Measurements from ENCODE around the gene HMGB2. TPM values are rescaled to one million over a fixed set of nuclear protein-coding genes. Genes with fewer than 3 reads are reported as not detected.

The HMGB2 gene
- total RNA-seq, 4 donors from 2014 or later: 27.3 to 83.6 (median 65.3) TPM

DNA sequence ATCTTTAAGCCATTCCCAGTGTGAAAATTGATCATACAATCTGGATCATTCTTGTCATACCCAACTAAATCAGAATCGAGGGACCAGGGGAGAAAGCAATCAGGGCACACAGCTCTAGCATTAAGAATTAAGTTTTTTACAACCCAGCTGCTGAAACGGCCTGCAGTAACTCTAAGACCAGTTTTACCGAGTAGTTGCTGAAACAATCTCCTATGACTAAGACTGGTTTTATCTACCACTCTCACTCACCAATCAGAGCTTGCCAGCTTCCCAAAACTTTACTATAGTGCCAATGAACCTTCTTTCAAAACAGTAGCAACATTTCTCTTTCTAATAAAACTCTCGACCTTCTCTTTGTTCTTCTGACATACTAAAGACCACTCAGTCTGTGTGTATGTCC, 33.8 kb upstream of the HMGB2 start:
- Histone ChIP-seq H3K27ac (peak overlapping the region in 3 of 4 donors; percentile 19 to 96 (median 37)), H3K36me3 (no peaks in the 10 kb centered on the region), H3K4me3 (peak overlapping the region in 2 of 4 donors; percentile 0 to 83), H3K4me1 (peaks cover 3 to 47% (median 15%) of the 10 kb centered on the region in 3 donors), H3K9me3 (no peaks in the 10 kb centered on the region), H3K27me3 (no peaks in the 10 kb centered on the region)
- no peak for TF ChIP-seq POLR2A (IDR thresholded peaks at IDR 0.05)
- TF ChIP-seq, protein P1, sequence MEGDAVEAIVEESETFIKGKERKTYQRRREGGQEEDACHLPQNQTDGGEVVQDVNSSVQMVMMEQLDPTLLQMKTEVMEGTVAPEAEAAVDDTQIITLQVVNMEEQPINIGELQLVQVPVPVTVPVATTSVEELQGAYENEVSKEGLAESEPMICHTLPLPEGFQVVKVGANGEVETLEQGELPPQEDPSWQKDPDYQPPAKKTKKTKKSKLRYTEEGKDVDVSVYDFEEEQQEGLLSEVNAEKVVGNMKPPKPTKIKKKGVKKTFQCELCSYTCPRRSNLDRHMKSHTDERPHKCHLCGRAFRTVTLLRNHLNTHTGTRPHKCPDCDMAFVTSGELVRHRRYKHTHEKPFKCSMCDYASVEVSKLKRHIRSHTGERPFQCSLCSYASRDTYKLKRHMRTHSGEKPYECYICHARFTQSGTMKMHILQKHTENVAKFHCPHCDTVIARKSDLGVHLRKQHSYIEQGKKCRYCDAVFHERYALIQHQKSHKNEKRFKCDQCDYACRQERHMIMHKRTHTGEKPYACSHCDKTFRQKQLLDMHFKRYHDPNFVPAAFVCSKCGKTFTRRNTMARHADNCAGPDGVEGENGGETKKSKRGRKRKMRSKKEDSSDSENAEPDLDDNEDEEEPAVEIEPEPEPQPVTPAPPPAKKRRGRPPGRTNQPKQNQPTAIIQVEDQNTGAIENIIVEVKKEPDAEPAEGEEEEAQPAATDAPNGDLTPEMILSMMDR (IDR thresholded peaks at IDR 0.05): no peak
- intact Hi-C loops (cut with DNase I): loop anchor here (5.0 kb wide), 1 partner anchor 36 kb away; the partner anchor contains the start of gene HMGB2
- DNase-seq: no peak
- WGBS, 2 donors: 31% methylated on average over 4 of the region's 4 CpGs

DNA sequence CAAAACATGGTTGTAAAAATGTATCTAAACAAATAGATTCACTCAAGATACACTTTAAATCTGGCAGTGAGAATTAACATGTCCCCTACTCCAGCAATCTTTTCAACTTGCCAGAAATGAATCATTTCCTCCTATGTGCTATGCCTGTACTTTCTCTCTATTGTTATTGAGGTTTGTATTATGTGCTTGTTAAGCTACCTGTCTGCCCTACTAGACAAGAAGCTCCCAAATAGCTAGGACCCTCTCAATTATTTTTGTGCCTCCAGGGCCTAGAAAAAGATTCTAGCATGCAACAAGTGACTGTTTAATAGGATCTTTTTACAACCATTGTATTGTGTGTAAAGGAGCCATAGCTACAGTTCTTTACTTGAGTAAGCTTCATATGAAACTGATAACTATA, 33.1 kb upstream of the HMGB2 start:
- TF ChIP-seq, protein P1 (IDR thresholded peaks at IDR 0.05): no peak
- TF ChIP-seq POLR2A (IDR thresholded peaks at IDR 0.05): no peak

DNA sequence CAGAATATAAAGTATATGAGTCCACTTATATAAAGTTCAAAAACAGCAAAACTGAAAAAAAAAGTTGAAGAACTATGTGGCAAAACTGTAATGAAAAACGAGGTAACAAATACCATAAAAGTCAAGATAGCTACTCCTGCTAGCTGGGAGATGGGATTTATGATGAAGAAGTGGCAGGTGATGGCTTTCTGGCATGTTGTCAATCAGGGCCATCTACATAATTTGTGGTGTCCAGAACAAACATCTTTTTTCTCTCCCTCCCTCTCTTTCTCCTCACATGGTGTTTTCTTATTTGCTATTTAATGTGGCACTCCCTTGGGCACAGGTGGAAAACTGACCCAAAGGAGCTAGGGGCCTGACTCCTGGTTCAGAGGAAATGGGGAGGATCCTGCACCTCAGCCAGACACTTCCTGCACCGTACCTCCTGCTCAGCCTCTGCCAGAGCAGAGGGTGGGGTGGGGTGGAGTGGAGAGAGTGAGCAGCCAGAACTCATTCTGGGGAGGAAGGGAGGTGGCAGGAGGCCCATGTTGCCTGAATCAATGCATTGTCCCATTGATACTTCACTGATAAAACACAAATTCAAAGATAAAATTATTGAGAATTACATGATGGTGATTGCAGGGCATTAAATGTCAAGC, 31.3 kb upstream of the HMGB2 start:
- Histone ChIP-seq H3K4me1 (peaks cover 0 to 37% (median 14%) of the 10 kb centered on the region in 3 donors), H3K27ac (no peak overlapping the region), H3K4me3 (no peak overlapping the region), H3K9me3 (no peaks in the 10 kb centered on the region), H3K27me3 (no peaks in the 10 kb centered on the region), H3K36me3 (no peaks in the 10 kb centered on the region)
- WGBS, 2 donors: 36 to 43% methylated on average over 2 of the region's 2 CpGs
- intact Hi-C loops (cut with DNase I): loop anchor here (5.0 kb wide), 1 partner anchor 33 kb away; the partner anchor contains the start of gene HMGB2
- TF ChIP-seq, protein P1 (IDR thresholded peaks at IDR 0.05): no peak
- TF ChIP-seq POLR2A (IDR thresholded peaks at IDR 0.05): no peak
- DNase-seq: no peak

More for the DNA sequence above, 33.1 kb upstream of the HMGB2 start:
- Histone ChIP-seq H3K4me3 (peak overlapping the region in 2 of 4 donors; percentile 0 to 83), H3K36me3 (no peaks in the 10 kb centered on the region), H3K27me3 (no peaks in the 10 kb centered on the region), H3K9me3 (no peaks in the 10 kb centered on the region), H3K4me1 (peaks cover 0 to 41% (median 14%) of the 10 kb centered on the region in 3 donors), H3K27ac (peak overlapping the region in 2 of 4 donors; percentile 37 to 96)
- no peak for DNase-seq
- intact Hi-C loops (cut with DNase I): loop anchor here (5.0 kb wide), 1 partner anchor 35 kb away; the partner anchor contains the start of gene HMGB2

DNA sequence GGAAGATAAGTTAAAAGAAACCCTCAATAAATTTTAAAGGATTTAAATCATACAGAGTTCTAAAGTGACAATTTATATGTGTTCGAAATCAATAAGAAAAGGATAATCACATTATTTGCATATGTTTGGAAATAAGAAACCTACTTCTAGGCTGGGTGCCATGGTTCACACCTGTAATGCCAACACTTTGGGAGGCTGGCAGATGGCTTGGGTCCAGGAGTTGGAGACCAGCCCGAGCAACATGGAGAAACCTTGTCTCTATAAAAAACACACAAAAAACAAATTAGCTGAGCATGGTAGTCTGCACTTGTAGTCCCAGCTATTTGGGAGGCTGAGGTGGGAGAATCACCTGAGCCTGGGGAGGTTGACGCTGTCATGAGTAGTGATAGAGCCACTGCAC, 28.5 kb upstream of the HMGB2 start:
- Histone ChIP-seq H3K4me1 (peaks cover 0 to 19% (median 6%) of the 10 kb centered on the region in 3 donors), H3K27ac (no peak overlapping the region), H3K36me3 (no peaks in the 10 kb centered on the region), H3K27me3 (no peaks in the 10 kb centered on the region), H3K9me3 (no peaks in the 10 kb centered on the region), H3K4me3 (no peak overlapping the region)
- intact Hi-C loops (cut with DNase I): no loop called here
- DNase-seq: no peak
- WGBS, 2 donors: 72 to 81% methylated on average over 3 of the region's 3 CpGs
- TF ChIP-seq POLR2A (IDR thresholded peaks at IDR 0.05): no peak
- TF ChIP-seq, protein P1 (IDR thresholded peaks at IDR 0.05): no peak

DNA sequence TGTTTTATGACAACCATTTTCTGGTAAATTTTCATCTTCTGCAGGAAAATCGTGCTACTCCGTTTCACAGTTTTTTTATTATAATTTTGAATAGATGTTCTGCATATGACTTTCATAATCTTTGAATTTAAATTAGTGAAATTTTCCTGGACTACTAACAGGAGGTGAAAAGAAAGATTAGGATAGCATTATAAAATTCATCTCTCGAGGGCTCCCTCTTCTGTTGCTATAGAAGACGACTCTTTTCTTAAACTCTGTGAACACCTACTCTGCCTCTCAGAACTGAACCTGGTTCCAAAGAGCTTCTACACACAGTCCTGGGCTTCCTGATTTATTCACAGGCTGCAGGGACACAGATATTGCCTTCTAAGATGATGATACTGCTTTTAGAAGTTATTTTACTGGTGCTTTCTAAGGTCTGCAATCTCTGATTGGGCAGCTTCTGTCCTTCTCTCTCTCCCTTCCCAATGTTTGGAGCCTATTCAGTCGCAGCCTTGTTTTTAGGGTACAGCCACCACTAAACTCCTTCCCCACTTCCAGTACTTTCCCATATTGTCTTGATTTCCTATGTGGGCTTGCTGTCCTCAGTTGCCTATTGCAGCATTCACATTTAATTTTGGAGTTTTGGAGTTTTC, 26.5 kb upstream of the HMGB2 start:
- TF ChIP-seq POLR2A (IDR thresholded peaks at IDR 0.05): no peak
- TF ChIP-seq, protein P1 (IDR thresholded peaks at IDR 0.05): peak in 1 of 6 experiments; percentile 19
- no peak overlapping the region for H3K27ac ChIP-seq
- H3K4me1 ChIP-seq: peaks cover 0 to 3% (median 0%) of the 10 kb centered on the region in 3 donors
- no peak for DNase-seq
- no peaks in the 10 kb centered on the region for H3K27me3 ChIP-seq
- no peaks in the 10 kb centered on the region for H3K36me3 ChIP-seq
- intact Hi-C loops (cut with DNase I): no loop called here
- WGBS, 2 donors: 56 to 60% methylated on average over 5 of the region's 5 CpGs
- no peak overlapping the region for H3K4me3 ChIP-seq
- H3K9me3 ChIP-seq: no peaks in the 10 kb centered on the region

All from esophagus squamous epithelium (tissue), 5 donors.